Liver (tissue), 3 donors: Measurements from ENCODE around the gene NR6A1.

Experiments
- ATF3 ChIP-seq: IDR thresholded peaks from 2 replicates; pipeline ENCODE4 v1.6.1; 2016; ENCODE audit warnings: antibody characterized with exemption
- CTCF ChIP-seq: fragments of 150-350 bp; IDR thresholded peaks from 2 replicates; pipeline ENCODE4 v1.5.1; 2017; ENCODE audit warnings: improper control_type of control experiment, low read depth, low read length; ENCODE audit not compliant: missing input control
- FOXA1 ChIP-seq: IDR thresholded peaks from 2 replicates; pipeline ENCODE4 v1.6.1; 2016; ENCODE audit warnings: antibody characterized with exemption
- GABPA ChIP-seq, 2 donors: IDR thresholded peaks in 1 of 2; conservative IDR thresholded peaks in 1 of 2; 2 replicates each; pipeline ENCODE4 v1.6.1; 2016; ENCODE audit warnings: antibody characterized with exemption in 2 of 2, mild to moderate bottlenecking in 1 of 2, moderate library complexity in 1 of 2
- JUND ChIP-seq, 2 donors: IDR thresholded peaks; 2 replicates each; pipeline ENCODE4 v1.6.1; 2016; ENCODE audit warnings: antibody characterized with exemption in 2 of 2
- MAX ChIP-seq: IDR thresholded peaks from 2 replicates; pipeline ENCODE4 v1.6.1; 2016; ENCODE audit warnings: antibody characterized with exemption
- NR2F2 ChIP-seq: IDR thresholded peaks from 2 replicates; pipeline ENCODE4 v1.6.1; 2016; ENCODE audit warnings: antibody characterized with exemption
- RAD21 ChIP-seq, 2 donors: IDR thresholded peaks; 2 replicates each; pipeline ENCODE4 v1.6.1; 2016; ENCODE audit warnings: antibody characterized with exemption in 2 of 2, mild to moderate bottlenecking in 2 of 2
- REST ChIP-seq: IDR thresholded peaks from 2 replicates; pipeline ENCODE4 v1.6.1; 2016; ENCODE audit warnings: antibody characterized with exemption, mild to moderate bottlenecking
- TAF1 ChIP-seq: conservative IDR thresholded peaks from 2 replicates; pipeline ENCODE4 v1.6.1; 2016; ENCODE audit warnings: antibody characterized with exemption, mild to moderate bottlenecking
- YY1 ChIP-seq: IDR thresholded peaks from 2 replicates; pipeline ENCODE4 v1.6.1; 2016; ENCODE audit warnings: antibody characterized with exemption, mild to moderate bottlenecking
- ZBTB33 ChIP-seq: IDR thresholded peaks from 2 replicates; pipeline ENCODE4 v1.6.1; 2016; ENCODE audit warnings: antibody characterized with exemption
- donor health status: healthy.
- donor health status: healthy.

GRCh38 chr9:124622882-124623281 is 148.2 kb downstream of the NR6A1 start:
- TF ChIP-seq CTCF (no peak), NR2F2 (no peak), REST (no peak), GABPA (IDR thresholded peaks at IDR 0.05 in 1 of 2, conservative IDR thresholded peaks at IDR 0.05 in 1 of 2) (no peak), RAD21 (IDR thresholded peaks at IDR 0.05) (no peak), ATF3 (no peak), TAF1 (no peak), MAX (no peak), JUND (IDR thresholded peaks at IDR 0.05) (no peak), YY1 (no peak), FOXA1 (no peak), ZBTB33 (no peak)
